Naive thymus-derived CD4-positive, alpha-beta T cell (primary cell): ENCODE data around the gene FAF1. TPM values are rescaled to one million over a fixed set of nuclear protein-coding genes. Genes with fewer than 3 reads are reported as not detected.

Experiments used
- ATAC-seq: fragments of 150-1000 bp; cut with Tn5 transposase; 2 replicates; pipeline ENCODE4 v1.10.0; 2021; ENCODE audit warnings: mild to moderate bottlenecking, moderate library complexity
- CTCF ChIA-PET: fragments of 350-600 bp; sonication (Branson Sonifier 250); formaldehyde crosslinking; loops from one replicate; lab custom pipeline; 2021; ENCODE audit warnings: antibody characterized with exemption; lab: Charles Lee
- POLR2A ChIA-PET: fragments of 350-600 bp; sonication (Branson Sonifier 250); formaldehyde crosslinking; loops from one replicate; lab custom pipeline; 2021; ENCODE audit warnings: antibody characterized with exemption, inconsistent platforms; lab: Charles Lee
- DNase-seq, 9 donors: peaks; one replicate each; pipeline versions ENCODE4 v3.0.0 to v3.0.0-alpha.2; 2020 to 2022; ENCODE audit warnings: mixed read lengths in 1 of 9
- H3K27ac ChIP-seq: one replicate; pipeline ENCODE4 v1.7.0; 2013; ENCODE audit warnings: mild to moderate bottlenecking, low read depth, low read length, moderate library complexity
- H3K27me3 ChIP-seq, 2 donors: one replicate each; pipeline ENCODE4 v1.7.0; 2013; ENCODE audit warnings: low read length in 2 of 2, mild to moderate bottlenecking in 2 of 2, moderate library complexity in 2 of 2; ENCODE audit not compliant: control insufficient read depth in 2 of 2, insufficient read depth in 2 of 2
- H3K36me3 ChIP-seq, 3 experiments: 1 replicate in 2 of 3; 2 replicates in 1 of 3; pipeline ENCODE4 v1.7.0; 2013; ENCODE audit warnings: low read length in 3 of 3, mild to moderate bottlenecking in 3 of 3, moderate library complexity in 1 of 3; ENCODE audit not compliant: insufficient read depth in 3 of 3, control insufficient read depth in 2 of 3
- H3K4me1 ChIP-seq, 2 donors: one replicate each; pipeline ENCODE4 v1.7.0; 2013; ENCODE audit warnings: low read length in 2 of 2, mild to moderate bottlenecking in 2 of 2, moderate library complexity in 1 of 2; ENCODE audit not compliant: control insufficient read depth in 2 of 2, insufficient read depth in 2 of 2
- H3K4me3 ChIP-seq: 2 replicates; pipeline ENCODE4 v1.7.0; 2013; ENCODE audit warnings: mild to moderate bottlenecking, low read length
- H3K9me3 ChIP-seq, 3 experiments: 1 replicate in 2 of 3; 2 replicates in 1 of 3; pipeline ENCODE4 v1.7.0; 2013; ENCODE audit warnings: low read length in 3 of 3; ENCODE audit not compliant: control insufficient read depth in 2 of 3
- H3K27ac Mint-ChIP-seq, 9 donors: one replicate each; pipeline ENCODE4 v1.8.0; 2020 to 2022; ENCODE audit warnings: mixed read lengths in 9 of 9, mild to moderate bottlenecking in 8 of 9, moderate library complexity in 5 of 9, inconsistent platforms in 2 of 9
- H3K27me3 Mint-ChIP-seq, 5 donors: one replicate each; pipeline ENCODE4 v1.8.0; 2021 to 2022; ENCODE audit warnings: mixed read lengths in 5 of 5, mild to moderate bottlenecking in 1 of 5
- H3K36me3 Mint-ChIP-seq, 5 donors: one replicate each; pipeline ENCODE4 v1.8.0; 2020 to 2022; ENCODE audit warnings: mixed read lengths in 5 of 5, mild to moderate bottlenecking in 3 of 5, inconsistent platforms in 1 of 5
- H3K4me1 Mint-ChIP-seq, 7 donors: one replicate each; pipeline ENCODE4 v1.8.0; 2020 to 2022; ENCODE audit warnings: mixed read lengths in 7 of 7, mild to moderate bottlenecking in 3 of 7, inconsistent platforms in 1 of 7
- H3K4me3 Mint-ChIP-seq, 10 donors: one replicate each; pipeline ENCODE4 v1.8.0; 2020 to 2022; ENCODE audit warnings: mild to moderate bottlenecking in 10 of 10, mixed read lengths in 10 of 10, moderate library complexity in 6 of 10, inconsistent platforms in 2 of 10
- H3K9me3 Mint-ChIP-seq, 11 donors: one replicate each; pipeline ENCODE4 v1.8.0; 2020 to 2022; ENCODE audit warnings: mixed read lengths in 11 of 11, mild to moderate bottlenecking in 4 of 11, inconsistent platforms in 1 of 11, moderate library complexity in 1 of 11
- intact Hi-C, 2 donors: fragments of 100-400 bp; cut with micrococcal nuclease; formaldehyde crosslinking; loops; one replicate each; pipeline ENCODE4 v1.15.1; 2023
- polyA plus RNA-seq, 2 donors: library from polyadenylated mRNA; unstranded; fragments of 300-500 nt; fragmentation: Illumina TruSeq; gene quantifications; one replicate each; pipeline ENCODE4 v1.2.3, GENCODE V29; 2021
- total RNA-seq, 6 experiments: library from RNA in 5 of 6; stranded (reverse) in 5 of 6; gene quantifications; 1 replicate in 5 of 6; 2 replicates in 1 of 6; pipeline ENCODE4 v1.2.3 and lab custom pipeline; 2021 to 2026

Gene FAF1
- total and polyA plus RNA-seq, 7 experiments from 2014 or later: 36.9 to 66.6 (median 48.5) TPM

GRCh38 chr1:50681931-50682330 is 278.1 kb downstream of the FAF1 start:
- H3K27ac ChIP-seq: no peak overlapping the region
- peaks cover 0 to 21% (median 13%) of the 10 kb centered on the region in 5 donors for H3K36me3 Mint-ChIP-seq
- H3K27me3 ChIP-seq: no peaks in the 10 kb centered on the region
- no peaks in the 10 kb centered on the region for H3K4me1 ChIP-seq
- CTCF ChIA-PET: no interaction called here
- H3K27me3 Mint-ChIP-seq: no peaks in the 10 kb centered on the region
- no peak overlapping the region for H3K4me3 Mint-ChIP-seq
- POLR2A ChIA-PET: interaction anchor here (0.7 kb wide), 1 partner anchor 53 kb away, joined by 3 read pairs; no protein-coding TSS in a partner anchor
- no peak overlapping the region for H3K4me3 ChIP-seq
- no peak for DNase-seq
- H3K4me1 Mint-ChIP-seq: peaks cover 0 to 4% (median 0%) of the 10 kb centered on the region in 7 donors
- H3K9me3 Mint-ChIP-seq: no peaks in the 10 kb centered on the region
- H3K27ac Mint-ChIP-seq: no peak overlapping the region
- no peaks in the 10 kb centered on the region for H3K36me3 ChIP-seq
- no peaks in the 10 kb centered on the region for H3K9me3 ChIP-seq
- intact Hi-C loops: no loop called here
- no peak for ATAC-seq

- Histone ChIP-seq H3K4me3 (no peak overlapping the region), H3K27me3 (no peaks in the 10 kb centered on the region), H3K27ac (no peak overlapping the region), H3K9me3 (no peaks in the 10 kb centered on the region), H3K4me1 (no peaks in the 10 kb centered on the region), H3K36me3 (no peaks in the 10 kb centered on the region)
- ChIA-PET CTCF (no interaction called here), POLR2A (interaction anchor here (0.5 kb wide), 1 partner anchor 53 kb away, joined by 3 read pairs; no protein-coding TSS in a partner anchor)
- H3K4me3 Mint-ChIP-seq: no peak overlapping the region
- DNase-seq: no peak
- H3K27ac Mint-ChIP-seq: no peak overlapping the region
- H3K27me3 Mint-ChIP-seq: no peaks in the 10 kb centered on the region
- no peak for ATAC-seq
- peaks cover 0 to 22% (median 4%) of the 10 kb centered on the region in 5 donors for H3K36me3 Mint-ChIP-seq
- intact Hi-C loops: no loop called here
- H3K9me3 Mint-ChIP-seq: no peaks in the 10 kb centered on the region
- no peaks in the 10 kb centered on the region for H3K4me1 Mint-ChIP-seq
Measured at GRCh38 chr1:50667710-50668356, 292.2 kb downstream of the FAF1 start.

GRCh38 chr1:50667272-50667671 is 292.8 kb downstream of the FAF1 start:
- H3K27ac ChIP-seq: no peak overlapping the region
- peaks cover 0 to 22% (median 4%) of the 10 kb centered on the region in 5 donors for H3K36me3 Mint-ChIP-seq
- ChIA-PET POLR2A (interaction anchor here (0.5 kb wide), 1 partner anchor 53 kb away, joined by 3 read pairs; no protein-coding TSS in a partner anchor), CTCF (no interaction called here)
- no peaks in the 10 kb centered on the region for H3K4me1 ChIP-seq
- no peaks in the 10 kb centered on the region for H3K36me3 ChIP-seq
- no peaks in the 10 kb centered on the region for H3K27me3 ChIP-seq
- no peak overlapping the region for H3K4me3 Mint-ChIP-seq
- H3K4me3 ChIP-seq: no peak overlapping the region
- ATAC-seq (no peak), DNase-seq (no peak)
- no peaks in the 10 kb centered on the region for H3K27me3 Mint-ChIP-seq
- no peaks in the 10 kb centered on the region for H3K9me3 Mint-ChIP-seq
- peak overlapping the region in 2 of 9 donors; percentile 6 to 46 for H3K27ac Mint-ChIP-seq
- H3K9me3 ChIP-seq: no peaks in the 10 kb centered on the region
- H3K4me1 Mint-ChIP-seq: no peaks in the 10 kb centered on the region
- intact Hi-C loops: no loop called here

GRCh38 chr1:50666849-50667248 is 293.2 kb downstream of the FAF1 start:
- no peaks in the 10 kb centered on the region for H3K4me1 Mint-ChIP-seq
- intact Hi-C loops: no loop called here
- no peaks in the 10 kb centered on the region for H3K27me3 Mint-ChIP-seq
- POLR2A ChIA-PET: no interaction called here
- Histone ChIP-seq H3K27me3 (no peaks in the 10 kb centered on the region), H3K27ac (no peak overlapping the region), H3K9me3 (no peaks in the 10 kb centered on the region), H3K4me1 (no peaks in the 10 kb centered on the region), H3K4me3 (no peak overlapping the region), H3K36me3 (no peaks in the 10 kb centered on the region)
- no peak for ATAC-seq
- peaks cover 0 to 22% (median 4%) of the 10 kb centered on the region in 5 donors for H3K36me3 Mint-ChIP-seq
- DNase-seq: no peak
- no peak overlapping the region for H3K27ac Mint-ChIP-seq
- H3K4me3 Mint-ChIP-seq: no peak overlapping the region
- CTCF ChIA-PET: no interaction called here
- H3K9me3 Mint-ChIP-seq: no peaks in the 10 kb centered on the region

- no peaks in the 10 kb centered on the region for H3K36me3 ChIP-seq
- intact Hi-C loops: no loop called here
- no peak for ATAC-seq
- no peaks in the 10 kb centered on the region for H3K4me1 ChIP-seq
- H3K4me3 ChIP-seq: no peak overlapping the region
- POLR2A ChIA-PET: no interaction called here
- peaks cover 0 to 19% (median 0%) of the 10 kb centered on the region in 5 donors for H3K36me3 Mint-ChIP-seq
- H3K27me3 ChIP-seq: no peaks in the 10 kb centered on the region
- H3K4me1 Mint-ChIP-seq: peaks cover 0 to 5% (median 0%) of the 10 kb centered on the region in 7 donors
- DNase-seq: no peak
- H3K27me3 Mint-ChIP-seq: no peaks in the 10 kb centered on the region
- H3K4me3 Mint-ChIP-seq: no peak overlapping the region
- CTCF ChIA-PET: no interaction called here
- no peaks in the 10 kb centered on the region for H3K9me3 ChIP-seq
- H3K9me3 Mint-ChIP-seq: no peaks in the 10 kb centered on the region
- H3K27ac ChIP-seq: no peak overlapping the region
- no peak overlapping the region for H3K27ac Mint-ChIP-seq
Measured at GRCh38 chr1:50665413-50665812, 294.7 kb downstream of the FAF1 start.

- Histone ChIP-seq H3K4me3 (no peak overlapping the region), H3K27me3 (no peaks in the 10 kb centered on the region), H3K36me3 (no peaks in the 10 kb centered on the region), H3K4me1 (no peaks in the 10 kb centered on the region), H3K27ac (no peak overlapping the region), H3K9me3 (no peaks in the 10 kb centered on the region)
- H3K4me1 Mint-ChIP-seq: peaks cover 0 to 18% (median 7%) of the 10 kb centered on the region in 7 donors
- intact Hi-C loops: no loop called here
- no peaks in the 10 kb centered on the region for H3K27me3 Mint-ChIP-seq
- ChIA-PET POLR2A (no interaction called here), CTCF (no interaction called here)
- no peak for ATAC-seq
- H3K27ac Mint-ChIP-seq: no peak overlapping the region
- H3K4me3 Mint-ChIP-seq: no peak overlapping the region
- no peaks in the 10 kb centered on the region for H3K9me3 Mint-ChIP-seq
- DNase-seq: no peak
- H3K36me3 Mint-ChIP-seq: peaks cover 0 to 5% (median 0%) of the 10 kb centered on the region in 5 donors
Measured at GRCh38 chr1:50661626-50662025, 298.4 kb downstream of the FAF1 start.

- no peak overlapping the region for H3K27ac ChIP-seq
- H3K36me3 ChIP-seq: no peaks in the 10 kb centered on the region
- Mint-ChIP-seq H3K36me3 (peaks cover 0 to 11% (median 0%) of the 10 kb centered on the region in 5 donors), H3K27me3 (no peaks in the 10 kb centered on the region), H3K9me3 (no peaks in the 10 kb centered on the region), H3K27ac (peak overlapping the region in 1 of 9 donors; percentile 22), H3K4me3 (no peak overlapping the region), H3K4me1 (peaks cover 0 to 18% (median 7%) of the 10 kb centered on the region in 7 donors)
- H3K9me3 ChIP-seq: no peaks in the 10 kb centered on the region
- ChIA-PET POLR2A (no interaction called here), CTCF (no interaction called here)
- H3K4me3 ChIP-seq: no peak overlapping the region
- DNase-seq (no peak), ATAC-seq (no peak)
- no peaks in the 10 kb centered on the region for H3K4me1 ChIP-seq
- intact Hi-C loops: no loop called here
- no peaks in the 10 kb centered on the region for H3K27me3 ChIP-seq
Measured at GRCh38 chr1:50659107-50659662, 300.9 kb downstream of the FAF1 start.
